Mesodermal cell (in vitro differentiated cells): ENCODE data around the gene PRR5.

Experiments
- H3K27ac ChIP-seq: 2 replicates; pipeline ENCODE4 v1.7.0; 2013; ENCODE audit warnings: mild to moderate bottlenecking, low read depth, low read length, moderate library complexity; ENCODE audit not compliant: severe bottlenecking
- H3K36me3 ChIP-seq: 2 replicates; pipeline ENCODE4 v1.7.1; 2013; ENCODE audit warnings: mild to moderate bottlenecking, low read length, moderate library complexity; ENCODE audit not compliant: control insufficient read depth, insufficient read depth
- H3K4me1 ChIP-seq: one replicate; pipeline ENCODE4 v1.7.1; 2013; ENCODE audit warnings: mild to moderate bottlenecking, low read length; ENCODE audit not compliant: insufficient read depth, control insufficient read depth, poor library complexity, severe bottlenecking
- H3K4me3 ChIP-seq: 2 replicates; pipeline ENCODE4 v1.7.0; 2013; ENCODE audit warnings: low read length, control low read depth, mild to moderate bottlenecking; ENCODE audit not compliant: insufficient read depth, poor library complexity, severe bottlenecking; ENCODE audit errors: extremely low read depth
- H3K9me3 ChIP-seq: 2 replicates; pipeline ENCODE4 v1.7.1; 2013; ENCODE audit warnings: mild to moderate bottlenecking, low read length, moderate library complexity; ENCODE audit not compliant: control insufficient read depth
- WGBS, 2 experiments: methylation state at CpG; one replicate each; pipeline ENCODE4 v1.1.5; 2013; ENCODE audit warnings: missing lambda C conversion rate in 2 of 2; ENCODE audit not compliant: insufficient coverage in 2 of 2; 5-methylcytosine and 5-hydroxymethylcytosine counted together

PRR5 gene

GRCh38 chr22:44730490-44731356 is 28.7 kb downstream of the PRR5 start:
- peaks cover 37% of the 10 kb centered on the region for H3K36me3 ChIP-seq
- H3K4me3 ChIP-seq, result no peak overlapping the region
- 93 to 94% methylated on average over 18 of the region's 19 CpGs for WGBS, 2 experiments
- no peak overlapping the region for H3K27ac ChIP-seq
- no peaks in the 10 kb centered on the region for H3K4me1 ChIP-seq
- H3K9me3 ChIP-seq, result no peaks in the 10 kb centered on the region

GRCh38 chr22:44731357-44731970 is 29.5 kb downstream of the PRR5 start:
- Histone ChIP-seq H3K27ac (no peak overlapping the region), H3K4me3 (no peak overlapping the region), H3K4me1 (no peaks in the 10 kb centered on the region), H3K36me3 (peaks cover 30% of the 10 kb centered on the region), H3K9me3 (no peaks in the 10 kb centered on the region)
- WGBS, 2 experiments, result 90 to 92% methylated on average over 5 to 6 of the region's 7 CpGs

- H3K9me3 ChIP-seq, result no peaks in the 10 kb centered on the region
- H3K27ac ChIP-seq, result no peak overlapping the region
- peaks cover 5% of the 10 kb centered on the region for H3K4me1 ChIP-seq
- H3K36me3 ChIP-seq, result peaks cover 24% of the 10 kb centered on the region
- WGBS, 2 experiments, result 87 to 90% methylated on average over 16 to 21 of the region's 21 CpGs
- no peak overlapping the region for H3K4me3 ChIP-seq
These were observed 30.1 kb downstream of the PRR5 start for GRCh38 chr22:44732017-44732561.

- Histone ChIP-seq H3K4me1 (peaks cover 10% of the 10 kb centered on the region), H3K27ac (no peak overlapping the region), H3K9me3 (no peaks in the 10 kb centered on the region), H3K4me3 (no peak overlapping the region), H3K36me3 (peaks cover 20% of the 10 kb centered on the region)
- WGBS, 2 experiments, result 89 to 91% methylated on average over 20 to 26 of the region's 27 CpGs
These were observed 30.7 kb downstream of the PRR5 start for GRCh38 chr22:44732661-44733060.

- Histone ChIP-seq H3K36me3 (peaks cover 15% of the 10 kb centered on the region), H3K4me1 (peaks cover 18% of the 10 kb centered on the region), H3K27ac (no peak overlapping the region), H3K4me3 (no peak overlapping the region), H3K9me3 (no peaks in the 10 kb centered on the region)
- 82 to 87% methylated on average over 10 to 11 of the region's 14 CpGs for WGBS, 2 experiments
These were observed 31.6 kb downstream of the PRR5 start for GRCh38 chr22:44733426-44734106.

- Histone ChIP-seq H3K4me1 (peaks cover 24% of the 10 kb centered on the region), H3K9me3 (no peaks in the 10 kb centered on the region), H3K4me3 (no peak overlapping the region), H3K27ac (no peak overlapping the region), H3K36me3 (peaks cover 11% of the 10 kb centered on the region)
- 80 to 89% methylated on average over 7 to 8 of the region's 8 CpGs for WGBS, 2 experiments
These were observed 32.3 kb downstream of the PRR5 start for GRCh38 chr22:44734278-44734677.

GRCh38 chr22:44734801-44735517 is 33.0 kb downstream of the PRR5 start:
- H3K4me3 ChIP-seq, result no peak overlapping the region
- no peak overlapping the region for H3K27ac ChIP-seq
- H3K36me3 ChIP-seq, result peaks cover 9% of the 10 kb centered on the region
- WGBS, 2 experiments, result 88 to 89% methylated on average over 17 to 23 of the region's 23 CpGs
- no peaks in the 10 kb centered on the region for H3K9me3 ChIP-seq
- peaks cover 31% of the 10 kb centered on the region for H3K4me1 ChIP-seq

GRCh38 chr22:44735518-44736428 is 33.8 kb downstream of the PRR5 start:
- WGBS, 2 experiments, result 36 to 41% methylated on average over 27 of the region's 28 CpGs
- Histone ChIP-seq H3K4me1 (peaks cover 34% of the 10 kb centered on the region), H3K36me3 (peaks cover 4% of the 10 kb centered on the region), H3K9me3 (no peaks in the 10 kb centered on the region), H3K27ac (no peak overlapping the region), H3K4me3 (no peak overlapping the region)

- Histone ChIP-seq H3K4me3 (no peak overlapping the region), H3K36me3 (peaks cover under 1% of the 10 kb centered on the region), H3K27ac (no peak overlapping the region), H3K4me1 (peaks cover 34% of the 10 kb centered on the region), H3K9me3 (no peaks in the 10 kb centered on the region)
- 89 to 91% methylated on average over 50 to 52 of the region's 52 CpGs for WGBS, 2 experiments
These were observed 34.8 kb downstream of the PRR5 start for GRCh38 chr22:44736581-44737405.
